GM12875 (cell line): ENCODE measurements around the gene CELF2.

ENCODE experiments used
- H3K4me3 ChIP-seq: one replicate; pipeline ENCODE4 v1.5.1; 2011; ENCODE audit warnings: low read depth, low read length, control low read depth
- CTCF ChIP-seq: IDR thresholded peaks from 2 replicates; pipeline ENCODE4 v1.5.1; 2011; ENCODE audit warnings: low read depth, mild to moderate bottlenecking, control low read depth, inconsistent platforms, low read length, moderate library complexity, borderline replicate concordance; ENCODE audit not compliant: insufficient read depth

CELF2 gene

DNA sequence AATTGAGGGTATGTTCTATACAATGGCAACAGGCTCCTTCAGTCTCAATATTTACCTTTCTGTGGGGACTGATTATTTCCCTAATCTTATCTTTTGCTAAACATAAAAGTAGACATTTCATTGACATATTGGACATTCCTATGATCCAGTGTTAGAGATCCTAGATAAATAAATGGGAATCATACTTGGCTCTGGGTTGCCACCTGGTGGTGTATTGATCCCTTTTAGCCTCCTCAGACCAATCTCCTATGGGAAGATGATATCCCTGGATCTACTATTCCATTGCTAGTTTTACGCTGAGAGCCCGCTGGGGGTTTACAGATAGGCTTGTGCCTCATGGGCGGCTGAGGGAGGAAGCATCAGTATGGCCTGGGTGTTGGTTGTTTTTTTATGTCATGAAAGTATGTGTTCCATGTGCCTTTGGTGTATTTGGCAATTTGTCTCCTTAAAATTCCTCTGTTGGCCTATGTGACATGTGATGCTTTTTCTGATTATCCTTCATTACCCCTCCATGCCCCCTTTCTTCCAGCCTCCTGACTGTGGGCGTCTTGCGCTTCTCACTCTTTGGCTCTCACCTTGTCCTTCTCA is 18.8 kb downstream of the CELF2 start:
- peak; percentile 29; the same call in 1 of the 2 replicates for TF ChIP-seq CTCF
- H3K4me3 ChIP-seq: no peak overlapping the region

GRCh38 chr10:11037991-11038390 is 20.3 kb downstream of the CELF2 start:
- no peak for TF ChIP-seq CTCF
- no peak overlapping the region for H3K4me3 ChIP-seq

DNA sequence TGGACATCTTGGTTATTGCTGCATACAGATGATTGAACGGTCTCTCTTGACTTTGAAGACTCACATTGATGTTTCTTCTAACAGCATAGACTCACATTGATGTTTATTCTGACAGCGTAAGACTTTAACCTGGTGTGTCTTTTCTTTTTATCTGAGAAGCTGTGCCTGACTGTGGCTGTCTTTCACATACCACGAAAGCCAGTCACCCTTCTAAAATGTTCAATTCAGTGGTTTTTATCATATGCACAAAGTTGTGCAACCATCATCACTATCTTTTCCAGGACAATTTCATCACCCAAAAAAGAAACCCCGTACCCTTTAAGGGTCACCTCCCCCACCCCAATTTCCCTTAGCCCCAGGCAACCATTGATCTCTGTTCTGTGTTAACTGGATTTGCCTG is 24.7 kb downstream of the CELF2 start:
- H3K4me3 ChIP-seq: no peak overlapping the region
- TF ChIP-seq CTCF: no peak

GRCh38 chr10:11043039-11043438 is 25.4 kb downstream of the CELF2 start:
- TF ChIP-seq CTCF: no peak
- H3K4me3 ChIP-seq: no peak overlapping the region

- TF ChIP-seq CTCF: no peak
- no peak overlapping the region for H3K4me3 ChIP-seq
Measured at GRCh38 chr10:11043446-11044127, 25.9 kb downstream of the CELF2 start.

DNA sequence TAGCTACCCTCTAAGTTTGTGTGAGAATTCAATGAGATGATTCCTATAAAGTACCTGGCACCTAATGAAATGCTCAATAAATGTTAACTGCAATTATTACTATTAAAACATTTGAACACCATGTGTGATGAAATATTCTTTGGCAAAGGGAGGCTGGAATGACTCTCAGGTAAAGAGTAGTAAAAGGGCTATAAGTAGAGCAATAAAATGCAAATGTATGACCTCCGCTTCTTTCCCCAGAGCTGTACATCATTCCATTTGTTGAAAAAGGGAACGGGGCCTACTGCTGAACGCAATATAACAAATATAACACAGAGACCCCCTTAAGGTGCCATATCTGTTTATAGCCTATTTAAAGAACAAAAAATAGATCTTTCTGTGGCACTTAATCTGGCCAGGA is 27.8 kb downstream of the CELF2 start:
- TF ChIP-seq CTCF: no peak
- no peak overlapping the region for H3K4me3 ChIP-seq
